NCI-H187 (cell line): Measurements from ENCODE around the gene RARRES2.

Experiments used
- DNase-seq, 2 experiments: peaks; one replicate each; lab custom pipeline; 2025; lab: John Stamatoyannopoulos, UW

The RARRES2 gene

DNA sequence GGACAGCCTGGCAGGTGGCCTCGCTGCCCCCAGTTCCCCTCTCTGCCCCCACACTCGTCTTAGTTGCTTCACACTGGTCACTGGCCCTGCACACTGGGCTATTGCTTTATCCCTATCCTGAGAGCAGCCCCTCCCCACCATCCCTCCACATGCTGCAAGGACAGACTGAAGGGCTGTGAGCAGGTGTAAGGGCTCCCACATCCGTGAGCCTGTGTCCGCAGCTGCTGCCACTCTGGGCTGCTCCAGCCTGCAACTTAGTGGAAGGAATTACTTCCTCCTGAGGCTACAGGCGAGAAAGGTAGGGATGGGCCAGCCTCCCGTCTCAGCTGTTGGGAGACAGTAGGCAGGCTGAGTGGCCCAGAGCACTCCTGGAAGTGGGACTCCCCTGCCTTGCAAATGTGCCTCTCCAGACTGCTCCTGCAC lies 3.8 kb downstream of the RARRES2 start:
- peak; percentile 39 to 48 for DNase-seq

DNA sequence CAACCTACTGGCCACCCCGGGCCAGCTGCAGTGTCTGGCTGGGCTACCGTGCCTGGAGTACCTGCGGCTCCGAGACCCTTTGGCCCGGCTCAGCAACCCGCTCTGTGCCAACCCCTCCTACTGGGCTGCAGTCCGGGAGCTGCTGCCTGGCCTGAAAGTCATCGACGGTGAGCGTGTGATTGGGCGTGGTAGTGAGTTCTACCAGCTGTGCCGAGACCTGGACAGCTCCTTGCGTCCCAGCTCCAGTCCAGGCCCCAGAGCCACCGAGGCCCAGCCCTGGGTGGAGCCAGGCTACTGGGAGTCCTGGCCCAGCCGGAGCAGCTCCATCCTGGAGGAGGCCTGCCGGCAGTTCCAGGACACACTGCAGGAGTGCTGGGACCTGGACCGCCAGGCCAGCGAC lies 4.2 kb downstream of the RARRES2 start:
- no peak for DNase-seq

DNA sequence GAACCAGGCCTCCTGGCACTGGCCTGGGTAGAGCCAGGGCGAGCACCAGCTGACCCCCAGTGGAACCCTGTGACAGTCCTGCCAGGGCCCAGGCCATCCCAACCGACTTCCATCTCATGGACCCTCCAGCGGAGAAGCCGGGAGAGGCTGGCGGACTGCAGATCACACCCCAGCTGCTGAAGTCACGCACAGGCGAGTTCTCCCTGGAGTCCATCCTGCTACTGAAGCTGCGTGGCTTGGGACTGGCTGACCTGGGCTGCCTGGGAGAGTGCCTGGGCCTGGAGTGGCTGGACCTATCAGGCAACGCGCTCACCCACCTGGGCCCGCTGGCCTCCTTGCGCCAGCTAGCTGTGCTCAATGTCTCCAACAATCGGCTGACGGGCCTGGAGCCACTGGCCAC lies 4.7 kb downstream of the RARRES2 start:
- no peak for DNase-seq

DNA sequence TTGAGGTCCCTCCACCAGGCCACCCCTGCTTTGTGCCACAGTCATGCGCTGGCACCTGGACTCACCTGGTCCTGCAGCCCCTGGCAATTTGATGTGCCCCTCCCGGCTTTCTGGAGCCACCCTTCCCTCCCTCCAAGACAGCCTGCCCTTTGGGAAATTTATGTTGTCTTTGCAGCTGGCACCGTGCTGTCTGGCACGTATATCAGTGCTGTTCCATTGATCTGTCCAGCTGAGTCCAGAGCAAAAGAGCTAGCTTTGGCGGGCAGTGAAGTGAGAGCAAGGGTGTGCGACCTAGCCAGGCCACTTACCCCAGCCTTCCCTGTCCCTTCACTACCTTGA lies 5.7 kb downstream of the RARRES2 start:
- no peak for DNase-seq

DNA sequence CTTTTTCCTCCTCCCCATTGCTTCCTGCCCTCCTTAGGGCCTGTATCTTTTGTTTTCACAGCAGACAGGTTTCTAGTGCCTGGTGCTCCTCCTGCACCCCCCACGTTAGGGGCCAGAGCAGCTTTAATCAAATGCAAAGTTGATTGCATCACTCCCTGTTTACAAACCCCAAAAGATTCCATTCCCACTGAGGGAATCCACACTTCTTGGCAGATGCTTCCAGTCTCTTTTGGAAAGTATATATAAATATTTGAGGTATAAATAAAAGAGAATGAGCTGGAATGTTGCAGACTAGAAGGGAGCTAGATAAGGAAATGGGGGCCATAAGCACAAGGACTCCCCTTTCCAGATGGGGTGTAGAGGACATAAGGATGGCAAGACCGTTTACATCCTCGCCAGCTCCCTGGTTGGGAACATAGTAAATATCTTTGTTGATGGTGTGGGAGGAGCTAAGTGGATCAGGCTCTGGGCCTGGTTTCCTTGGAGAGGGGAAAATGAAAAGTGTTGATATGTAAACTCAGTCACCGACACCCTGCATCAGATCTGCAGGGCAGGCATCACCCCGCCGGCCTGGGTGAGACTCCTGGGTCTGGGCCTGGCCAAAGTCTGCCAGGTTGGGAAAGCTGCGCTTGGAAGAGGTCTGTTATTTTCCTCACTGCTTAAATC lies 6.2 kb downstream of the RARRES2 start:
- no peak for DNase-seq

DNA sequence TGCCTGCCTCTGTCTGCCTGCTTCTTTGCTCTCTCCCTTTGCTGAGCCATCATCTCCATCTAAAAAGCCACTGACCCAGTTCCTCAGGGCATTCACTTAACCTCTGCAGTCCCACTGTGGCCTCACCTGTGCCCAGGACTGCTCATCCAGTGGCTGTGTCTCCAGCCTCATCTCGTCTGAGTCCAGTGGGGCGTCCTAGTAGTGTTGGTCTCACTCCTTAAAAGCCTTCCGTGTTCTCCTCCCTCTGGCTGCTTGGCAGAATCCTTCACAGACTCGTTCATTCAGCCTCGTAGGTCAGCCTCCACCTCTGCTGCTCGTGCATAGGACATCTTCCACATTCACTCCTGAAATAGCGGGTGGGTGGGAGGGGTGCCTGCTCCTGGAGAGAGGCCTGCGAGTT lies 7.3 kb downstream of the RARRES2 start:
- no peak for DNase-seq

DNA sequence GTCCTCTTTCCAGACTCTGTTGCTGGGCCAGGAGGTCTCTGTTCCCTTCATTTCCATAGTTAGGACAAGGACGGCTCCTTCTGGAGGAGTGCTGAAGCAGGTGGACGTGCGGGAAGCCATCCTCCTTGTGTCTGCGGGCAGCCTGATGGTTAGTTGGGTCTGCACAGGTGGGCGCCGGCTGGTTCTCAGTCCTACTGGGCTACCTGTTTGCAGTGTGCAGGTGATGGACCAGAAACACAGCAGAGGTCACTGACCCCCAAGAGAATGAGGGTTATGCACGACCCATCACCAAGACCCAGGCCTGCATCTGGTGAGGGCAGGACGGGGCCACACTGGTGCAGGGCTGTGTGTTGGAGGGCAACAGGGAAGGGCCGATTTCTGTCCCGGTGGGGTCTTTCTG lies 7.8 kb downstream of the RARRES2 start:
- no peak for DNase-seq

DNA sequence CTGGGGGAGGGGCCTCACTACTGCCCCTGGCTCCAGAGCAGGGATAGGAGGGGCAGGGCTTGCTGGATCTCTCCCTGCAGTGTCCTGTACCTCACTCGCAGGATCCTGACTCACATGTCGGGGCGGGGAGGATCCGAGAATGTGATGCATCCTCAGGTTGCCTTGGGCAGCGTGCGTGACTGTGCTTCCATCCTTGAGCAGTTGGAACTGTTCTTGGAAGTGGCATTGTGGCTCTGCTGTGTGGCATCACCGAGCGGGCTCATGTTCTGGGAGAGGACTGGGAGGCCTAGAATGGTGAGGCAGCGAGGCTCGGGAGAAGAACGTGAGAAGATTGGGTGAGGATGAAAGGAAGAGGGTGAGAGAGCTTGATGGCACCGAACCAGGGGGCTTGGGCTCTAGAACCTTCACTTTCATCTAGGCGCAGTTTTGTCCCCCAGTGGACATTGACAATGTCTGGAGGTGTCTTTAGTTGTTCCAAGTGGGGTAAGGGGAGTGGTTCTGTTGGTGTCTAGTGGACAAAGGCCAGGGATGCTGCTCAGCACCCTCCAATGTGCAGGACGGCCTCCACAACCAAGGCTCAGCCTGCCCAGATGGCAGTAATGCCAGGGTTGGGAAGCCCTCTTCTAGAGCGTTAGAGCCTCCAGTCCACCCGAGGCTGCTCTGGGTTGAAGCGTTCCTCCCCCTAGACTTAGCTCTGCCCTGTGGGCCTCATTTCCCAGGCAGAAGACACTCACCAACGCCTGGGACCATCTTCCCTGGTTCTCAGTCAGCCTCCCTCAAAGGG lies 8.4 kb downstream of the RARRES2 start:
- no peak for DNase-seq

DNA sequence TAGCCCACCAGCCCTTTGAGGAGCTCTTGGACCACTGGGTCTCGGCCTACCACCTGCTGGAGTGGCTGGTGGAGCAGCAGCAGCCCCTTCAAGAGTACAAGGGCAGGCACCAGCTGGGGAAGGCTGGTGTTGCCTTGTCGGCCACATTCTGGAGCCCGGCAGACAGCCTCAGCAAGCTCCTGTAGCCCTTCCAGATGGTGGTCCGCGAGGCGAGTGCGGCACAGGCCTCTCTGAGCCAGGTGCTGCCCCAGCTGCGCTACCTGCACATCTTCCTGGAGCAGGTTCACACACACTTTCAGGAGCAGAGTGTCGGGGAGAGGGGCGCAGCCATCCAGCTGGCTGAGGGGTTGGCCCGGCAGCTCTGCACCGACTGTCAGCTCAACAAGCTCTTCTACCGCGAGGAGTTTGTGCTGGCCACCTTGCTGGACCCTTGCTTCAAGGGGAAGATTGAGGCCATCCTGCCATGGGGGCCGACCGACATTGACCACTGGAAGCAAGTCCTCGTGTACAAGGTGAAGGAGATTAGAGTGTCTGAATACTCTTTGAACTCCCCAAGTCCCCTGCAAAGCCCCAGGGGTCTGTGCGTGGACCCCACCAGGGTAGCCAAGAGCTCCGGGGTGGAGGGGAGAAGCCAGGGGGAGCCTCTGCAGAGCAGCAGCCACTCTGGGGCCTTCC lies 11.1 kb downstream of the RARRES2 start:
- DNase-seq, result no peak

DNA sequence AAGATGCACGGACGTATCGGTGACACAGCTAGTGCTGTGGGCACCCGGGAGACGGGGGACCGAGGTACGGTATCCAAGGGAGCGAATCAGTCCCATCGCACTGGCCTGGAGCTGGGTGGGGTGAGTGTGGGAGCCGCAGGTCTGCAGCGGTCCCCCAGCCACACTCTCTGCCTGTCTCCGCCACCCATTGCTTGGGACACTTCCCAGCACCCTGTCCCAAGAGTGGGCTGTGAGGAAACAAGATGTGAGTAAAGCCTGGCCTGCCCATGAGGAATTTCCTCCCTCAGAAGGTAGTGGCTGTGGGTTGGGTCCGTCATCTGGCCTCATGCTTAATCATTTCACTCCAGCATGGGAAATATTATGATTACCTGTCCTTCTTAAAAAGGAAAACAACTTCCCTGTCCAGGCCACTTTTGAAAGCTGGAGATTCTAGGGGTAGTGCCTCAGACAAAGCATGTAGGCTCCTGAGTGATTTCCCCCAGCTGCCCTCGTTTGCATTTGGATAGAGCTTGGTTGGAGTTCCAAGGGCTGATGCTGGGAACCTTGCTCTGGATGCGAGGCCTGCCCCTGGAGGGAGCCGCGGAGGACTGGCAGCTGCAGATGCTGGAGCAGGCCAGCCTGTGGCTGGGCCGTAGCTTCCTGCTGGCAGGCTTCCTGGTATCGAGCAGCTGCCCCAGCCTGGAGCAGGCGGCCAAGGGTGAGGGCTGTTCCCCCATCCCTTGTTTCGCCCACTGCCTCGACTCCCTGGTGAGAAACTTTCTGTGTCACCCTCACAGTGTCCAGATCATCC lies 11.9 kb downstream of the RARRES2 start:
- no peak for DNase-seq

DNA sequence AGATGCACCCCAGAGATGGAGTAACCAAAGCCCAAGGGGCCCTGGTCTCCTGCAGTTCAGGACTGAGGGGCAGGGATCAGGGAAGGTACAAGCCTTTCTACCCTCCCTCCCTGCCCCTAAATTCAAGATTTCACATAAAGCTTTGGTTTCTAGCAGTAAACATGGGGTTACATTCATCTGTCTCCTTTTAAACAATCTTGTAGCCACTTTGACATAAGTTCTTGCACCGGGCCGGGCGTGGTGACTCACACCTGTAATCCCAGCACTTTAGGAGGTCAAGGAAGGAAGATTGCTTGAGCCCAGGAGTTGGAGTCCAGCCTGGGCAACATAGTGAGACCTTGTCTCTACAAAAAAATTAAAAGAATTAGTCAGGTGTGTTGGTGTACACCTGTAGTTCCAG lies 14.1 kb downstream of the RARRES2 start:
- no peak for DNase-seq

DNA sequence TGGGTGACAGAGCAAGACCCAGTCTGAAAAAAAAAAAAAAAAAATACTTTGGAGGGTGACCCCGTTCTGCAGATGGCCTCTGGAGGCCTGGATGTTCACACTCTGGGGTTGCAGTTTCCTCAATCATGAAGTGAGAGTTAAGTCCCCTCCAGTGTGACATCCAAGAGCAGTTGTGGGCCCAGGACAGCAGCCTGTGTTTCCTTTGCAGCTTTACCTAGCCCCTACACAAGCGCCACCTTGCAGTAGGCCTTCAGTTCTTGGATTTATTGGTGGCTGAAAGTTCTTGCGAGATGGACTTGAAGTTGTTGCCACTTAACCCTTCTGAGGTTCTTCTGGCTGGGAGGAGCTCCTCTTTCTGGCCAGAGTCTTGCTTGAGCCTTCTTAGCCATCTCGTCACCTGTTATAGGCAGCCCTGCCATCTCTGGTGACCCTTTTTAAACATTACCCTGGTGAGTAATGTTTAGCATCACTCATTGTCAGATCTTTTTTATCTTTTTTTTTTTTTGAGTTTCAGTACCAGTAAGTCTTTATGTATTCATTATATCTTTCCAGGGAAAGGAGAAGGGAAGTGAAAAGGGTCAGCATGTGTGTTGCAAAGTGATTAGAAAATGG lies 14.7 kb downstream of the RARRES2 start:
- no peak for DNase-seq

DNA sequence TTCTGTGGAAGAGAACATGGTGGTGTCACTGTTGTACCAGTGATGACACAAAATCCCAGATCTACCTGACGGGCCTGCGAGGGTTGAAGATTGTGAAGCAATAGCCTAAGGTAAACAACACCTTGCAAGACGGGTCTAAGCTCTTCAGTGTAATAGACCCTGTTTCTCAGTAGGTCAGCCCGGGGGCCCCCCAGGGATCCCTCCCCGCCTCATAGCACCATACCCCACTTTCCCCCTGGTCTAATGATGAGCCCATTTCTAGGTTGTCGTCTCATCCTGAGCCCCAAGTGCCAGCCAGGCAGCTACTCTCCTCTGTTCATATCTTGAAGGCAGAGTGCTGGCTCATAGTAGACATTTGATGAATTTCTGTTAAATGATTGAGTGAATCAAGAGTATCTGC lies 15.5 kb downstream of the RARRES2 start:
- DNase-seq, result no peak

DNA sequence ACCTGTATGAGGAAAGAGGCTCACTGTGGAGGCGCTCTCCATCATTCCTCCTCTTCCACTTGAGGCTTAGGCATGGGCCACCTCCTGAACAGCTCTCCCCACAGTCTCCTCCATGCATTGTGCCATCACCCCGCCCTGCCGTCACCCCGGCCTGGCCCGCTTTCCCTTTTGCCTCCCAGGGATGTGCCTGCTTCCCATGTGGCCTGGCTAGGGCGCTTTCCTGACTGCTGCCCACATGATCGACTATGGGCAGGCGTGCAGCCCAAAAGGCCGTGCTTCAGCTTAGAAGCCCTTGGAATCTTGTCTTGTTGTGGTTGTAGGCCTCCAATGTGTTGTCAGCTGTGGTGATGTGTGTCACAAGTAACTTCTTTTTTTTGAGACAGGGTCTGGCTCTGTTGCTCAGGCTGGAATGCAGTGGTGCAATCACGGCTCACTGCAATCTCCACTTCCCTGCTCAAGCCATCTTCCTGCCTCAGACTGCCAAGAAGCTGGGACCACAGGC lies 16.3 kb downstream of the RARRES2 start:
- DNase-seq, result no peak

DNA sequence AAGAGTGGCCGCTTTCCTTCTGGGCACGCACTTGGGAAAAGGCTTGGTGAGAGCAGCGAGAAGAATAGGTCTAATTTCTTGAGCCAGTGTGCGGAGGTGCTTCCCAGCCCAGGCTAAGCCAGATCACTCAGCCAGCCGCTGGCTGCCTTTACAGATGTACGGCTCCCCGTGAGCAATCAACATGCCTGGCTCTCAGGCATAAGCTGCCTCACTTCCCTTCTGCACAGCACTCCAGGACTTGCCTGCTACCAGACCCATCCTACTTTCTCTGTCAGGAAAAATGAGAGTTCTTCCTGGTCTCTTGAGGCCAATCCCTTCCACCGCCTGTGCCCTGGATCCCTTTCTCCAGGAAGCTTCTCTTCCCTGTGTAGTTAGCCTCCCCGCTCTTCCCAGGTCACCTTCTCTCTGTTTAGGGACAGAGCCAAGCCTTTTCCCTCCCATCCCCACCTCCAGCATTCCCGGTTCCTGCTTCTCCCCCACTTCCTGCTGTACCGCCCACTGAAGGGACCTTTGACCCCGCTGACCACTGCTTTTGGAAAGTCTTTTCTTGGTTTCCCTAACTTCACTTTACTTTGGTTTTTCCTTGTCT lies 17.0 kb downstream of the RARRES2 start:
- DNase-seq, result no peak

DNA sequence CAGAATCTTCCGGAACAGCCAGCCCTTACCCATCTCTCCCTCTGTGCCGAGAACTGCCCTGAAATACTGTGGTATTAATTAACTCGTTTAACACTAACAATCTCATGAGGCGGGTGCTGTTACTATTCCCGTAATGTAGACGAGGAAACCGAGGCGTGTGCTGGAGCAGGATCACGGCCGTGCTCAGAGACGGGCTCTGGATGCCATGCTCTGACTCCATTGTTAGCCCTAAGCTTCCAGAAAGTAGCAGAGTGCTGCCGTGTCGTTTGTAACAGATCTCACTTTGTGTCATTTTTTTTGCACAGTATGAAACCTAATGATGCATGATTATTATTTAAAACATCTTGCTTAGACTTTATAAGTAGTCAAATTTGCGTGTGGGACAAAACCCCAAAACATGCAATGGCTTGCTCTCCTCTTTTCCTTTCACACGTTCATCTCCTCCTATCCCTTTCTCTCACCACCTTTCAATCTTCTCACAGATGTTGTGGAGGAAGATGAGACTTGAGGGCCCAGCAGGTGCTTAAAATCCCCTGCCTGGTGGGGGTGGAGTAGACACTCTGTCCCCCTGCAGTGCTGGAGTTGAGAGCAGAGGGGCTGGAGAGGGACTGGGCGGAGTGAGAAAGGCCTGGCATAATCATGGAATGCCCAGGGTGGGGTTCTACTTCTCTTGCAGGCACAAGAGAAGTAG lies 17.6 kb downstream of the RARRES2 start:
- DNase-seq, result peak in 1 of 2 experiments; percentile 53

DNA sequence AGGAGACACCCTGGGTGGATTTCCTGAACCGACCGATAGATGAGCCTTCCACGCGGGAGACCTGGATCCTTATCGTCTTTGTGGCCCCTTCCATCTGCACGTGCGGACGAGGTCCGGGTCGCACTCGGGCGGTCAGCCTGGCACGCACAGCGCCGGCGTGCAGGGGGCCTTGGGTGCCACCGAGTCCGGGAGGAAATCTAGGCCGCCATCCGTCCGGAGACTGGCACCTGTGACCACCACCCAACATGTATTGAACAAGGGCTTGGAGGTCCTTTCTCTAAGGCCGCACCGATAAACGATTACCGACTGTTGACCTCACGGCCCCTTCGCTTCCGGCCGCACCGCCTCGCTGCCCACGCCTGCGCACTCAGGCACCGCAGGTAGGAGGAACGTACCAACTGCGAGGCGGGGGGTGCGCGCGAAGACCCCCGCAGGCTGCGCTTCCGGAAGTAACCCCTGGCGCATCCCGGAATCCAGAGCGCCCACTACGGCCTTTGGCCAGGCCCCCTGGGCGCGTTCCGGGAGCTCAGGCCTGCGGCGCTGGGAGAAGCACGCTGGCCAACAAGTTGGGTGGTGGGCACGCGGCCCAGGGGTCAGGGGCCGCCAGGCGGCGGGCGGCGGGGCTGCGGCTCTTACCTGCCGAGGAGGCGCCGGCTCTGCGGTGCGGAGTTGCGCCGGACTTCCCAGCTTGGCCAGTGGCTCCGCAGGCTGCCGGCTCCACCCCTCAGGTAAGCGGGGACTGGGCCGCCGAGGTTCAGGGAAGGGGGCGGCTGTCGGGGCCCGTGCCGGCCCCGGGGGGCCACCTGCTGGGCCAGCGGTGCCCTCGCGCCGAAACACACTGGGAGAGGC lies 18.4 kb downstream of the RARRES2 start, which contains the start of the genes ACTR3C and LRRC61:
Gene ACTR3C, minus strand, starts transcription at position 713 of the 849 bp plus-strand sequence. CDS start 28,249 bp downstream, outside the sequence.
Gene LRRC61, plus strand, starts transcription at position 523 of the 849 bp plus-strand sequence. CDS start 13,507 bp downstream, outside the sequence.
- peak; percentile 24 to 53 for DNase-seq

DNA sequence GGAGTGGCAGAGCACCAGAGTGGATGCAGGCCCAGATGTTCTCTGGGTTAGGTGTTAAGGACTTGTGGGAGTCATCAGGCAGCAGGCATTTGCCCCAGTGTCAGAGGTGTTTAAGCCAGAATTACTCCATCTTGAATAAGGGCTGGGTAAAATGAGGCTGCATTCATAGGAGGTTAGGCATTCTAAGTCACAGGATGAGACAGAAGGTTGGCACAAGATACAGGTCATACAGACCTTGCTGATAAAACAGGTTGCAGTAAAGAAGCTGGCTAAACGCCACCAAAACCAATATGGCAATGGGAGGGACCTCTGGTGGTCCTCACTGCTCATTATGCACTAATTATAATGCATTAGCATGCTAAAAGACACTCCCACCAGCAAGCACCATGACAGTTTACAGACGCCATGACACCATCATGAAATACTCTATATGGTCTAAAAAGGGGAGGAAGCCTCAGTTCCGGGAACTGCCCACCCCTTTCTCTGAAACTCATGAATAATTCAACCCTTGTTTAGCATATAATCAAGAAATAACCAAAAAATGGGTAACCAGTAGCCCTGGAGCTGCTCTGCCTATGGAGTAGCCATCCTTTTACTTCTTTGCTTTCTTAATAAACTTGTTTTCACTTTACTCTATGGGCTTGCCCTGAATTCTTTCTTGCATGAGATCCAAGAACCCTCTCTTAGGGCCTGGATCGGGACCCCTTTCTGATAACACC lies 19.2 kb downstream of the RARRES2 start:
- DNase-seq, result no peak

DNA sequence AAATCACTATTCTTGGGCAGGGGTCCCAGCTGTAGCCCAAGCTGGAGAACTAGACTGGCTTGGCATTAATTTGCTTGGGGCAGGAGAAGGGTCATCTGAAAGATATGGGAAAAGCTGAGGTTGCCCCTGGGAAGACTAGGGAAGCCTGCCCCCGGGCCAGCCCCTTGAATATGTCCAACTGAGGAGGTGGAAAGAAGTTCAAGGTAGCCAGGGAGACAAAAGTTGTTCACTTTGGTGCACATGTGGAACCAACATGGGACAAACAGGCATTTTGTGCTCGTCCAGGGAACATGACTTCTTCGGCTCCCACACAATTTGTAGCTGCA lies 19.7 kb downstream of the RARRES2 start:
- no peak for DNase-seq
